SIG-M5 treated with dmso at 0.1 percent for 504 hours (cell line): Measurements from ENCODE around the gene CXCR4.
"Not testable (repeated sequence)": the region's sequence is repeated elsewhere in the genome, so short reads cannot be mapped to it uniquely, and the experiment has no call there.

ENCODE experiments used
- DNase-seq: peaks from one replicate; lab custom pipeline; 2025; ENCODE audit not compliant: unreplicated experiment; lab: John Stamatoyannopoulos, UW

Gene CXCR4

DNA sequence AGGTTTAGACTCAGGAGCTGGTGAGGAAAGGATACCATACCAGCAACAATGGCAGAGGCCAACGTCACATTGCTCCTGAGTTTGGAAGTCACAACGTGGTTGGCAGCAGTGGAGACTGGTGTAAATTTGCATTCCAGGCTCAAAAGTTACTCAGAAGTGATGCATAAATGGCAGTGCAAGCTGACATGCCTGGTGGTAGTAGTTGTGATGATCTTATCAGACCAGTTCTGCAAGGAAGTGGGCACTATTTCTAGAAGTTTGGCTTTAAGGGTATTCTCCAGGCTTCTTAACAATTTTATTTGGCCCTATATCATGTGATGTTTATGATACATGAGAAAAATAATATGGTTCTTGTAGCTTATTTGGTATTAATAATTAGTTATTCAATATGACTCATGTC, 37.8 kb downstream of the CXCR4 start:
- no peak for DNase-seq

DNA sequence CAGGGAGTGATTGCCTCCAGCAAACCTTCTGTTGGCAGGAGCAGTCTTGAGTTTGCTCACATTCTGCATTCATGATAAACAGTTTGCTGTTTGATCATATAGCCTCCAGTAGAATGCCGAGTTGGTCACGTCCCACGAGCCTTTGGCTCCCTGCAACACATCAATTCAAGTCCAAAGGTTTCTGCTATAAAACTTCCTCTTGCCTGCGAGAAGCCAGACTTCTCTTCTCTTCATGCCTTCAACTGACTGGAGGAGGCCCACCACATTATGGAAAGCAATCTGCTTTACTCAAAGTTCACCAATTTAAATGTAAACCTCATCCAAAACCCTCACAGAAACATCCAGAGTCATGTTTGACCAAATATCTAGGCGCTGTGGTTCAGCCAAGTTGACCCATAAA, 40.8 kb downstream of the CXCR4 start:
- no peak for DNase-seq

DNA sequence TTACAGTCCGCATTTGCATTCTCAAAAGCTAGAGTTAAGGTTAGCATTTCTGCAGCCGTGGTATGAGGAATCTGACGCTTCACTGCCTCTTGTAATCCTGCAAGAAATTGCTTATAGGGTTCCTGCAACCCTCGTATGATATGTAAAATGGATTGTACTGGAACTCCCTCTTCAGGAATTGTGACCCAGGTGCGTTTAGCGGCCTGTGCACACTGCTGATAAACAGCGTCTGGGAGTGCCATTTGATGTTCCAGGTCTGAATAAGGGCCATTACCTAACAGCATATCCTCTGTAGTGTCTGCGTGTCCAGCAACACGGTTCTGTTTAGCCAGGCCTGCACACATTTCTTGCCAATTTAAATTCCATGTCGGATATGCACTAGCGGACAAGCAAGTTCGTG, 42.5 kb downstream of the CXCR4 start:
- DNase-seq: no peak

DNA sequence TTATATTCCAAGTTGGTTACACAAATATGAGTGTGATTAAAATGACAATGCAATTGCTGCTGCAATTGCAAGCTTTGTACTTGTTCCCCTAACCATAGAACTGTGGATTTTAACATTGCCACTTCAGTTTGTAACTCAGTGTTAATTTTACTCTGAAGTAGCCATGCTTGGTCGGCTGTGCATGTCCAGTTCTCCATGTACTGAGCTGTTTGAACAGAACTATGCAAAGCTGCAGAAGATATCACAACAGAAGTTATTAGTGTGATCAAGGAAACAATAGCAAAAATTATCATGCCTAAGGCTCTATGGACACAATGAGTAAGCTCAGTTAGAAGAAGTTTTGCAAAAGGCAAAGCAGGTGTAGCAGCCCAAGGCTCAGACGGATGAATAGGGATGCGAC, 45.3 kb downstream of the CXCR4 start:
- DNase-seq: no peak

DNA sequence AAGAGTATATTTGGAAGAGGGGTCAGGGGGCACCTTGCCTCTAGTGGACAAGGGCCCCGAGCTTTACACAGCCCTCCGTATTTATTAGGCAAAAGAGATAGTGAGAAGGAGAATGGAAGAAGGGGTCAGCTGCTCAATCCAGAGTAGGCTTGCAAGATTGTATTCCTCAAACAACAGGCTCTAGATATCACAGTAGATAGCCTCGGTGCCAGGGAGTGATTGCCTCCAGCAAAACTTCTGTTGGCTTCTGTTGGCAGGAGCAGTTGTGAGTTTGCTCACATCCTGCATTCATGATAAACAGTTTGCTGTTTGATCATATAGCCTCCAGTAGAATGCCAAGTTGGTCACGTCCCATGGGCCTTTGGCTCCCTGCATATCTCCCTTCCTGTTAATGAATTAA, 46.1 kb downstream of the CXCR4 start:
- DNase-seq: not testable (repeated sequence)

DNA sequence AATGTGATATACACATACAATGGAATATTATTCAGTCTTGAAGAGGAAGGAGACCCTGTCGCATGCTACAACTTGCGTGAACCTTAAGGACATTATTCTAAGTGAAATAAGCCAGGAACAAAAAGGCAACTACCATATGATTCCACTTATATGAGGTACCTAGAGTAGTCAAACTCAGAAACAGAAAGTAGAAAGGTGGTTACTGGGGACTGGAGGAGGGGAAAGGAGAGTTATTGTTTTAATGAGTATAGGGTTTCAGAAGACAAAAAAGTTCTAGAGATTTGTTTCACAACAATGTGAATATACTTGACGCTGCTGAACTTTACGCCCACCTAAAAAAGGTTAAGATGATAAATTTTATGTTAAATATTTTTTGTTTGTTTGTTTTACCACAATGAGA, 47.0 kb downstream of the CXCR4 start:
- no peak for DNase-seq

DNA sequence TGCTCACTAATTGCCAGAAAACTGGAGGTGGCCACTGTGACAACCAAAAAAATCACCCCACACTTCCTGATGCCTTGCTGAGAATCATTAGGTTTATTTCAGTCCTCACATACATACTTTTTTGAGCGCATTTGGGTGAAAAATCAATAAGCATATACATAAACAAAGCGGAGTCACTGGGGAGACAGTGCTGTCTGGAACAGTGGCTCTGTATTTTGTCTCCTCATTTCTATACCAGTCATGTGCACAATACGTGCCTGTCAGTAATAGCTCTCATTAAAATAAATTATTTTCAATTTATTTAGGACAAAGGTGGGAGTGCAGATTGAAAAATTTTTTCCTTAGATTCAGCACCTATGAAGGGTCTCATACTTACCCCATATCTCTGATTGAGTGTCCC, 48.2 kb downstream of the CXCR4 start:
- DNase-seq: no peak

DNA sequence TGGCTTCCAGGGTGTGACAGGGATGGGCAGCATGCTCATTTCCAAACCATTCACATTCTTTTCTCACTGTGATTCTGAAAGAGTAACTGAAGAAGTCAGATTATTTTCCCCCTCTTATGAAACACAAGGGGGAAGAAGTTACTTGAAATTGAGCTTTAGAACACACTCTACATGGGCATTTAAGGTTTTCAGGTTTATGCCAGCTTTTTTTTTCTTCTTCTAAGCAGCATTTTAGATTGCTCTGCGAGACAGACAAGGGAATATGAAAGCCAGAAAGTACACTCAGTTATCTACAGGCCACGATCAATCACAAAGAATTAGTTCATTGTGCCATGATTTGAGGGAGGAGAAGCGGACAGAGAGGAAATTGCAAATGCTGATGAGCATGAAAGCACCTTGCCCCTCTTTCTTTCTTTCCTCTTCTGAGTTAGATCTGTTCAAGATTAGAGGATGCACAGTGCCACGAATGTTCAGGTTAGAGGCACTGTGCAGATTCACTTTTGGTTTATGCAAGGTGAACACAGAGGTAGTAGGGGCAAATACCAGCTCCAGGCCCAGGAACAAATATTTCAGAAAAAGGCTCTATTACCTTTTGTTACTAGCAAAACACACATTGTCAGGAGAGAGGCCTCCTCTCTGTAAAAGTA, 49.2 kb downstream of the CXCR4 start:
- no peak for DNase-seq

DNA sequence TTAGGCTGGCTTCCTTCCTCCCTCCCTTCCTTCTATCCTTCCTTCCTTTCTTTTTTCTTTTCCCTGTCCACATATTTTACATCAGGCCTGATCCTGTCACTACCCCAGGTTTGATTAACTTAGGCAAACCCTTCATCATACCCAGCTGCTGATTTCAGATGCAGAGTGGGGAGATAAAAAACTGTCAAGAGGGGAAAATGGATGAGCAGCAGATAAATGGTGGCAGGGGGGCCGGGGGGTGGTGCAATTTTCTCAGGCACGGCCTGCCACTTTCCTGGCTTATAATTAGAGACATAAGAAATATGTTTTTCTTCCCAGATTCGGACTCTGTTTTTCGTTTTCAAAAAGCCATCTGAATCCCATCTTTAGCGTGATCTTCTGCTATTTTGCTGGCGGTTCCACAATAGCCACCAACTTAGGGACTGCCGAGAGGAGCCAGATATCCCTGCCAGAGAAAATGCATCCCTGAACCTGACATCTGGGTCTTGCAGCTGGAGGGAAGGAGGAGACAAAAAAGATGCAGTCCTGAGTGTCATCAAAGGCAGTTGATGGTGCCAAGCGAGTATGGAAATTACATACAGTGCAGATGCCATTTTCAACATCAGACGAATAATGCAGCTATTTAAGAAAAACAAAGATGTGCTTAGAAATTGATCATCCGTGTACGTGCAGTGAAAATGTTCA, 49.9 kb downstream of the CXCR4 start:
- DNase-seq: no peak

DNA sequence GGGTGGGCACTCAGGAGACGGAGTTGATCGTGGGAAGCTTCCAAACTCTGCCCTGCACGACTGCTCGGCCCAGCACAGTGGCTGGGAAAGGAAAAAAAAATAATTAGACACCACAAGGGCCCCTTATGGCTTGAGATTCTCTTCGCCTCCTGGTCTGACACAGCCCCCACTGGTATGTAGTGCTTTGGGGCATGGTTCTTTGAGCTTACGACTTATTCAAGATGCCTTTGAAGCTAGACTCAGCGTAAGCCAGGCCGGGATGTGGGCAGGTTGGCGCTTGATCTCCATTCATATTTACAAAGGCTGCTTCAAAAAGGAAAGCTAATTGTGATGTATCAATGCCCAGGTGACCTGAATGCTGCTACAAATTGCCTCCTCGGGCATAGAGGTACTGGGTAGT, 50.5 kb downstream of the CXCR4 start:
- no peak for DNase-seq

DNA sequence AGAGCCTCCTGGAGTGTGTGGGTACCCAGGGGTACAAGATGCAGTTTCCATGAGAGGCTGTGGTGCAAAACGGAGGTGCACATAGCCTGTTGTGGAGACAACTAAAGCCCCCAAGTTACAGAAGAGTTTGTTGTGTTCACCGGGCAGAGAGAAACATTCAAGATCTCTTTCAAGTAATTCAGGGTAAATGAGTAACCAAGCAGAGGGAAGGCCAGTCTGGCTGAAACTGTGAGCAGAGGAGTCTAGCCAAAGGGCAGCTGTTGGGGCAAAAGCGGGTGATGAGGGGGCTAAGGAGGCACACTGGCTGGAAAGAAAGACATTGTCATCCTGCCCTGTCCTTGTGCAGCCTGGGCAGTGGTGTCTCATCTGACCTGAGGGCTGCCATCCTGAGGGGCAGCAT, 52.0 kb downstream of the CXCR4 start:
- DNase-seq: no peak

DNA sequence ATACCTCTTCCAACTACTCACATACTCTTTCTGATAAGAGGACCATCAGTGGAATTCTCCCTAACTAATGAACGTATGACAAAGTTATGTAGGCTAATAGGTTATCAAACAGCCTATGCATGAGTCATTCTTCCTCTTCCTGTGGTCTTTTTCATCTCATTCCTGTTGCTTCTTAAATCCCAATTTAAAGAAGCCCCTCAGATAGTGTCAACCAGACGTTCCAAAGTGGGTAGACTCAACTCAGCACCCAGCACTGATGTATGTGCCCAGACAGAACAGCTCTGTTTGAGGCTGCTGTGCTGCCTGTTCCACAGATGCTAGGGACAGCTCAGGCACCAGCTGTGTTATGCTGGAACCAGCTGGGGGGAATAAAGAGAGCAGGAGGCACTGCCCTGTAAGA, 52.6 kb downstream of the CXCR4 start:
- DNase-seq: no peak
